Measurements from ENCODE around the gene LIME1.
A peak's percentile ranks its signal among the peaks of the same experiment; 100 is the strongest.
"Not testable (repeated sequence)": the region's sequence is repeated elsewhere in the genome, so short reads cannot be mapped to it uniquely, and the experiment has no call there.

LIME1 gene

GRCh38 chr20:63708301-63709148 is 27.9 kb upstream of the LIME1 start:
- DNase-seq, result no peak

- no peak for DNase-seq
Observed at GRCh38 chr20:63709149-63709527, 27.3 kb upstream of the LIME1 start.

GRCh38 chr20:63711085-63711645 is 25.3 kb upstream of the LIME1 start:
- DNase-seq, result no peak

- no peak for DNase-seq
Observed at GRCh38 chr20:63712191-63712590, 24.3 kb upstream of the LIME1 start.

- no peak for DNase-seq
Observed at GRCh38 chr20:63714858-63715257, 21.6 kb upstream of the LIME1 start.

- DNase-seq, result no peak
Observed at GRCh38 chr20:63718996-63719395, 17.5 kb upstream of the LIME1 start.

- not testable (repeated sequence) for DNase-seq
Observed at GRCh38 chr20:63722967-63723622, 13.4 kb upstream of the LIME1 start.

GRCh38 chr20:63730189-63730733 is 6.2 kb upstream of the LIME1 start:
- DNase-seq, result not testable (repeated sequence)

- DNase-seq, result no peak
Observed at GRCh38 chr20:63731410-63731809, 5.1 kb upstream of the LIME1 start.

- DNase-seq, result no peak
Observed at GRCh38 chr20:63732118-63733095, 4.1 kb upstream of the LIME1 start.

GRCh38 chr20:63733117-63733516 is 3.3 kb upstream of the LIME1 start:
- DNase-seq, result no peak

GRCh38 chr20:63733579-63734081 is 2.8 kb upstream of the LIME1 start:
- no peak for DNase-seq

GRCh38 chr20:63734111-63734945 is 2.1 kb upstream of the LIME1 start:
- no peak for DNase-seq

GRCh38 chr20:63734946-63735858 is 1.3 kb upstream of the LIME1 start:
- DNase-seq, result no peak

- no peak for DNase-seq
Observed at GRCh38 chr20:63736893-63737694, 630 bp downstream of the LIME1 start.

GRCh38 chr20:63737695-63737944 is 1.2 kb downstream of the LIME1 start:
- no peak for DNase-seq

- no peak for DNase-seq
Observed at GRCh38 chr20:63737945-63738686, 1.7 kb downstream of the LIME1 start.

GRCh38 chr20:63738687-63739129 is 2.2 kb downstream of the LIME1 start:
- DNase-seq, result peak in 1 of 2 experiments; percentile 45

Data from NCI-H446 (cell line).